ENCODE data around the gene ATP6V1E1. TPM values are rescaled to one million over a fixed set of nuclear protein-coding genes. Genes with fewer than 3 reads are reported as not detected.

Gene ATP6V1E1
- total and polyA plus RNA-seq, 9 of the 15 experiments (the other 6 are each of a cell fraction or from before 2014, with no cell fraction given): 122 to 249 (median 179) TPM

GRCh38 chr22:17638432-17639246 is 10.1 kb upstream of the ATP6V1E1 start, which contains the start of gene BCL2L13 (continued):
- TF ChIP-seq MGA (IDR thresholded peaks at IDR 0.05): 0 out of 2 replicates have a peak, but pooled peaks have one; percentile 3
- TF ChIP-seq GABPA (tag; conservative IDR thresholded peaks at IDR 0.05; ENCODE audit: low read depth): peak; percentile 95
- TF ChIP-seq HMGXB4 (CRISPR knock-in tag; IDR thresholded peaks at IDR 0.05): no peak; the same call in 1 of the 2 replicates
- peak; percentile 82; the same call in 1 of the 2 replicates for TF ChIP-seq ZC3H4 (CRISPR knock-in tag; IDR thresholded peaks at IDR 0.05; ENCODE audit: borderline replicate concordance)
- TF ChIP-seq POLR2H (tag; IDR thresholded peaks at IDR 0.05; ENCODE audit: low read depth): peak; percentile 97
